Measurements from ENCODE around the gene JPH4.
"Not testable (repeated sequence)": the region's sequence is repeated elsewhere in the genome, so short reads cannot be mapped to it uniquely, and the experiment has no call there.

Gene JPH4

GRCh38 chr14:23614395-23614828 lies 35.8 kb upstream of the JPH4 start:
- no peak for TF ChIP-seq CTCF (conservative IDR thresholded peaks at IDR 0.05; ENCODE audit: control insufficient read depth, insufficient read depth, low read depth, low read length)
- DNase-seq (ENCODE audit: low read depth) = no peak
- H3K4me3 ChIP-seq (ENCODE audit: control insufficient read depth, low read depth, low read length) = no peak overlapping the region

GRCh38 chr14:23613242-23614070 lies 34.9 kb upstream of the JPH4 start:
- TF ChIP-seq CTCF (conservative IDR thresholded peaks at IDR 0.05; ENCODE audit: control insufficient read depth, insufficient read depth, low read depth, low read length) = no peak
- H3K4me3 ChIP-seq (ENCODE audit: control insufficient read depth, low read depth, low read length) = no peak overlapping the region

GRCh38 chr14:23612802-23613201 lies 34.2 kb upstream of the JPH4 start:
- H3K4me3 ChIP-seq (ENCODE audit: control insufficient read depth, low read depth, low read length) = no peak overlapping the region
- DNase-seq (ENCODE audit: low read depth) = no peak
- no peak for TF ChIP-seq CTCF (conservative IDR thresholded peaks at IDR 0.05; ENCODE audit: control insufficient read depth, insufficient read depth, low read depth, low read length)

More at GRCh38 chr14:23613242-23614070, 34.9 kb upstream of the JPH4 start:
- DNase-seq (ENCODE audit: low read depth) = no peak

- DNase-seq (ENCODE audit: low read depth) = no peak
- TF ChIP-seq CTCF (conservative IDR thresholded peaks at IDR 0.05; ENCODE audit: control insufficient read depth, insufficient read depth, low read depth, low read length) = no peak
These were observed 33.8 kb upstream of the JPH4 start for GRCh38 chr14:23612354-23612732.

GRCh38 chr14:23610815-23611289 lies 32.3 kb upstream of the JPH4 start:
- H3K4me3 ChIP-seq (ENCODE audit: control insufficient read depth, low read depth, low read length) = no peak overlapping the region
- TF ChIP-seq CTCF (conservative IDR thresholded peaks at IDR 0.05; ENCODE audit: control insufficient read depth, insufficient read depth, low read depth, low read length) = no peak
- DNase-seq (ENCODE audit: low read depth) = no peak

More at GRCh38 chr14:23612354-23612732, 33.8 kb upstream of the JPH4 start:
- H3K4me3 ChIP-seq (ENCODE audit: control insufficient read depth, low read depth, low read length) = no peak overlapping the region

- DNase-seq (ENCODE audit: low read depth) = no peak
- no peak overlapping the region for H3K4me3 ChIP-seq (ENCODE audit: control insufficient read depth, low read depth, low read length)
- TF ChIP-seq CTCF (conservative IDR thresholded peaks at IDR 0.05; ENCODE audit: control insufficient read depth, insufficient read depth, low read depth, low read length) = no peak
These were observed 31.7 kb upstream of the JPH4 start for GRCh38 chr14:23610090-23610814.

- DNase-seq (ENCODE audit: low read depth); H3K4me3 ChIP-seq (ENCODE audit: control insufficient read depth, low read depth, low read length): not testable (repeated sequence)
These were observed 31.0 kb upstream of the JPH4 start for GRCh38 chr14:23609411-23610089.
